Adrenal gland (tissue), 12 donors: Measurements from ENCODE around the gene HIPK2. TPM values are rescaled to one million over a fixed set of nuclear protein-coding genes. Genes with fewer than 3 reads are reported as not detected.

ENCODE experiments used
- DNase-seq, 7 donors: peaks; one replicate each; pipeline ENCODE4 v3.0.0-alpha.2; 2019 to 2020
- H3K27ac ChIP-seq, 5 donors: fragments of 200-600 bp; sonication (generic) in 4 of 5; 1 replicate in 3 of 5; 2 replicates in 2 of 5; pipeline versions ENCODE4 v1.5.1 to v1.8.0; 2016 to 2020; ENCODE audit warnings: mild to moderate bottlenecking in 1 of 5
- H3K27me3 ChIP-seq: fragments of 200-600 bp; 2 replicates; pipeline ENCODE4 v1.8.0; 2021
- H3K36me3 ChIP-seq, 2 donors: fragments of 200-600 bp; replicated peaks in 1 of 2; 1 replicate in 1 of 2; 2 replicates in 1 of 2; pipeline versions ENCODE4 v1.5.1 to v1.8.0; 2018 to 2022
- H3K4me1 ChIP-seq, 2 donors: fragments of 200-600 bp; replicated peaks in 1 of 2; 1 replicate in 1 of 2; 2 replicates in 1 of 2; pipeline versions ENCODE4 v1.5.1 to v1.8.0; 2018 to 2021
- H3K4me3 ChIP-seq, 4 donors: fragments of 200-600 bp; sonication (generic) in 3 of 4; one replicate each; pipeline ENCODE4 v1.5.1; 2016 to 2018
- H3K9me3 ChIP-seq, 3 donors: fragments of 200-600 bp; sonication (generic) in 1 of 3; replicated peaks in 1 of 3; 1 replicate in 2 of 3; 2 replicates in 1 of 3; pipeline versions ENCODE4 v1.5.1 to v1.8.0; 2016 to 2021
- POLR2A ChIP-seq, 2 donors: fragments of 450-650 bp; IDR thresholded peaks; one replicate each; pipeline ENCODE4 v1.6.1; 2017; ENCODE audit warnings: antibody characterized with exemption in 2 of 2, mild to moderate bottlenecking in 2 of 2, moderate library complexity in 1 of 2
- WGBS, 4 donors: extraction: QIAGEN DNeasy Blood & Tissue Kit in 2 of 4; methylation state at CpG; one replicate each; pipeline versions ENCODE4 v1.1.5 to v1.1.7; 2013 to 2017; 5-methylcytosine and 5-hydroxymethylcytosine counted together
- intact Hi-C, 2 donors: fragments of 100-400 bp; cut with DNase I; formaldehyde crosslinking; loops; one replicate each; pipeline versions ENCODE4 v1.14.1 to v1.15.0; 2022 to 2023
- polyA plus RNA-seq, 3 donors: library from polyadenylated mRNA; stranded (reverse); fragments of 200-250 nt in 2 of 3; fragments of 350-450 nt in 1 of 3; fragmentation: Illumina TruSeq in 1 of 3; extraction: RNeasy Lipid Tissue Mini Kit (QIAGEN cat#74804) in 1 of 3; gene quantifications; one replicate each; pipeline ENCODE4 v1.2.3, GENCODE V29; 2013 to 2014
- total RNA-seq, 9 donors: library from RNA; depleted of rRNA in 4 of 9; stranded (reverse); fragments of >200 nt in 4 of 9; fragments of 120-200 nt in 1 of 9; fragmentation: NEBNext Ultra II Directional in 1 of 9; extraction: Animal tissue kit (Norgen Biotek cat#: 25700) in 1 of 9; gene quantifications; one replicate each; pipeline versions ENCODE4 v1.1.0 to v1.2.4, GENCODE V29; 2013 to 2023
- TF ChIP-seq, protein P1 (sequence below), 6 experiments: fragments of 450-650 bp in 4 of 6; fragments of 200-600 bp in 2 of 6; sonication (generic) in 1 of 6; IDR thresholded peaks; 1 replicate in 5 of 6; 2 replicates in 1 of 6; pipeline versions ENCODE4 v1.5.1 to v1.8.0; 2016 to 2021; ENCODE audit warnings: antibody characterized with exemption in 6 of 6, mild to moderate bottlenecking in 2 of 6, moderate library complexity in 1 of 6
- donor health status: healthy with polysubstance abuse.
- donor health status: Bipolar disorder and iron deficiency.
- donor health status: DM: yes; HTN: yes; CAD: no.
- donor health status: DM: no; HTN: no; CAD: no.
- donor health status: DM: no; HTN: no; CAD: no.
- donor health status: DM: yes; HTN: yes; CAD: no.

The HIPK2 gene
- total and polyA plus RNA-seq, 12 donors: 4.7 to 82.4 (median 49.8) TPM

GRCh38 chr7:139701908-139702307, 75.9 kb downstream of the HIPK2 start:
- intact Hi-C loops: no loop called here
- Histone ChIP-seq H3K9me3 (no peaks in the 10 kb centered on the region), H3K36me3 (no peaks in the 10 kb centered on the region), H3K27me3 (no peaks in the 10 kb centered on the region), H3K4me3 (no peak overlapping the region), H3K4me1 (peaks cover 20 to 25% of the 10 kb centered on the region in 2 donors), H3K27ac (peak overlapping the region; percentile 25 to 84 (median 68))
- no peak for TF ChIP-seq POLR2A (IDR thresholded peaks at IDR 0.05)
- TF ChIP-seq, protein P1, sequence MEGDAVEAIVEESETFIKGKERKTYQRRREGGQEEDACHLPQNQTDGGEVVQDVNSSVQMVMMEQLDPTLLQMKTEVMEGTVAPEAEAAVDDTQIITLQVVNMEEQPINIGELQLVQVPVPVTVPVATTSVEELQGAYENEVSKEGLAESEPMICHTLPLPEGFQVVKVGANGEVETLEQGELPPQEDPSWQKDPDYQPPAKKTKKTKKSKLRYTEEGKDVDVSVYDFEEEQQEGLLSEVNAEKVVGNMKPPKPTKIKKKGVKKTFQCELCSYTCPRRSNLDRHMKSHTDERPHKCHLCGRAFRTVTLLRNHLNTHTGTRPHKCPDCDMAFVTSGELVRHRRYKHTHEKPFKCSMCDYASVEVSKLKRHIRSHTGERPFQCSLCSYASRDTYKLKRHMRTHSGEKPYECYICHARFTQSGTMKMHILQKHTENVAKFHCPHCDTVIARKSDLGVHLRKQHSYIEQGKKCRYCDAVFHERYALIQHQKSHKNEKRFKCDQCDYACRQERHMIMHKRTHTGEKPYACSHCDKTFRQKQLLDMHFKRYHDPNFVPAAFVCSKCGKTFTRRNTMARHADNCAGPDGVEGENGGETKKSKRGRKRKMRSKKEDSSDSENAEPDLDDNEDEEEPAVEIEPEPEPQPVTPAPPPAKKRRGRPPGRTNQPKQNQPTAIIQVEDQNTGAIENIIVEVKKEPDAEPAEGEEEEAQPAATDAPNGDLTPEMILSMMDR (IDR thresholded peaks at IDR 0.05): no peak
- peak in 1 of 7 donors; percentile 60 for DNase-seq
- WGBS, 4 donors: 35 to 58% (median 44%) methylated on average over 6 to 12 of the region's 12 CpGs

- no peaks in the 10 kb centered on the region for H3K27me3 ChIP-seq
- H3K36me3 ChIP-seq: no peaks in the 10 kb centered on the region
- intact Hi-C loops: no loop called here
- DNase-seq: peak in 1 of 7 donors; percentile 40
- WGBS, 4 donors: 84 to 87% (median 85%) methylated on average over 16 of the region's 16 CpGs
- H3K9me3 ChIP-seq: no peaks in the 10 kb centered on the region
- TF ChIP-seq POLR2A (IDR thresholded peaks at IDR 0.05): no peak
- no peak overlapping the region for H3K4me3 ChIP-seq
- H3K27ac ChIP-seq: peak overlapping the region in 1 of 5 donors; percentile 84
- H3K4me1 ChIP-seq: peaks cover 20 to 28% of the 10 kb centered on the region in 2 donors
Measured at GRCh38 chr7:139700505-139701235, 77.1 kb downstream of the HIPK2 start.

- 84 to 91% (median 88%) methylated on average over 16 to 18 of the region's 18 CpGs for WGBS, 4 donors
- no peaks in the 10 kb centered on the region for H3K27me3 ChIP-seq
- peaks cover 20 to 30% of the 10 kb centered on the region in 2 donors for H3K4me1 ChIP-seq
- H3K9me3 ChIP-seq: no peaks in the 10 kb centered on the region
- intact Hi-C loops: no loop called here
- H3K4me3 ChIP-seq: no peak overlapping the region
- TF ChIP-seq POLR2A (IDR thresholded peaks at IDR 0.05): no peak
- TF ChIP-seq, protein P1 (IDR thresholded peaks at IDR 0.05): no peak
- no peaks in the 10 kb centered on the region for H3K36me3 ChIP-seq
- H3K27ac ChIP-seq: no peak overlapping the region
- DNase-seq: peak in 1 of 7 donors; percentile 49
Measured at GRCh38 chr7:139699640-139700504, 77.9 kb downstream of the HIPK2 start.

GRCh38 chr7:139698844-139699243, 79.0 kb downstream of the HIPK2 start:
- Histone ChIP-seq H3K36me3 (no peaks in the 10 kb centered on the region), H3K4me1 (peaks cover 26 to 34% of the 10 kb centered on the region in 2 donors), H3K4me3 (no peak overlapping the region), H3K9me3 (no peaks in the 10 kb centered on the region), H3K27me3 (no peaks in the 10 kb centered on the region), H3K27ac (no peak overlapping the region)
- intact Hi-C loops: no loop called here
- 78 to 85% (median 82%) methylated on average over 12 to 13 of the region's 13 CpGs for WGBS, 4 donors
- no peak for TF ChIP-seq POLR2A (IDR thresholded peaks at IDR 0.05)
- TF ChIP-seq, protein P1 (IDR thresholded peaks at IDR 0.05): no peak
- DNase-seq: peak in 1 of 7 donors; percentile 48
